GM19455 (cell line): Measurements from ENCODE around the gene IGSF9.
"Not testable (repeated sequence)": the region's sequence is repeated elsewhere in the genome, so short reads cannot be mapped to it uniquely, and the experiment has no call there.

Experiments used
- ATAC-seq: cut with Tn5 transposase; IDR thresholded peaks from one replicate; pipeline ENCODE4 v1.9.1; 2021; ENCODE audit not compliant: unreplicated experiment

IGSF9 gene

GRCh38 chr1:159900755-159901360 is 44.6 kb downstream of the IGSF9 start:
- ATAC-seq: no peak

- no peak for ATAC-seq
These were observed 45.2 kb downstream of the IGSF9 start, which contains the start of gene CFAP45 for GRCh38 chr1:159900086-159900680. Gene CFAP45, minus strand, starts transcription at chr1:159900165. Its CDS starts 67 bp downstream, at chr1:159900098.

GRCh38 chr1:159899634-159900033 is 45.8 kb downstream of the IGSF9 start:
- not testable (repeated sequence) for ATAC-seq

GRCh38 chr1:159898527-159898926 is 46.9 kb downstream of the IGSF9 start:
- ATAC-seq: no peak

- no peak for ATAC-seq
These were observed 47.5 kb downstream of the IGSF9 start for GRCh38 chr1:159897962-159898361.

- no peak for ATAC-seq
These were observed 48.9 kb downstream of the IGSF9 start for GRCh38 chr1:159896546-159896930.

- ATAC-seq: no peak
These were observed 49.4 kb downstream of the IGSF9 start for GRCh38 chr1:159895836-159896545.

GRCh38 chr1:159895286-159895685 is 50.1 kb downstream of the IGSF9 start:
- ATAC-seq: no peak

GRCh38 chr1:159892944-159893343 is 52.5 kb downstream of the IGSF9 start:
- no peak for ATAC-seq

- ATAC-seq: peak; percentile 47
These were observed 53.9 kb downstream of the IGSF9 start for GRCh38 chr1:159891275-159892157.

GRCh38 chr1:159890390-159890789 is 55.0 kb downstream of the IGSF9 start:
- ATAC-seq: no peak

GRCh38 chr1:159889821-159890252 is 55.6 kb downstream of the IGSF9 start:
- peak; percentile 85 for ATAC-seq

- no peak for ATAC-seq
These were observed 56.2 kb downstream of the IGSF9 start for GRCh38 chr1:159889202-159889601.

- ATAC-seq: no peak
These were observed 61.1 kb downstream of the IGSF9 start for GRCh38 chr1:159884296-159884695.

- no peak for ATAC-seq
These were observed 62.3 kb downstream of the IGSF9 start for GRCh38 chr1:159883134-159883533.

GRCh38 chr1:159882527-159882862 is 62.9 kb downstream of the IGSF9 start:
- ATAC-seq: no peak

GRCh38 chr1:159881622-159882526 is 63.5 kb downstream of the IGSF9 start:
- ATAC-seq: no peak

GRCh38 chr1:159880430-159880829 is 65.0 kb downstream of the IGSF9 start:
- ATAC-seq: no peak

GRCh38 chr1:159879977-159880376 is 65.4 kb downstream of the IGSF9 start:
- ATAC-seq: no peak

GRCh38 chr1:159879136-159879535 is 66.3 kb downstream of the IGSF9 start:
- no peak for ATAC-seq
